ENCODE results near the gene TAX1BP3. TPM values are rescaled to one million over a fixed set of nuclear protein-coding genes. Genes with fewer than 3 reads are reported as not detected.

Gene TAX1BP3
- total and polyA plus RNA-seq, 2 donors, result 64.2 to 129 TPM

DNA sequence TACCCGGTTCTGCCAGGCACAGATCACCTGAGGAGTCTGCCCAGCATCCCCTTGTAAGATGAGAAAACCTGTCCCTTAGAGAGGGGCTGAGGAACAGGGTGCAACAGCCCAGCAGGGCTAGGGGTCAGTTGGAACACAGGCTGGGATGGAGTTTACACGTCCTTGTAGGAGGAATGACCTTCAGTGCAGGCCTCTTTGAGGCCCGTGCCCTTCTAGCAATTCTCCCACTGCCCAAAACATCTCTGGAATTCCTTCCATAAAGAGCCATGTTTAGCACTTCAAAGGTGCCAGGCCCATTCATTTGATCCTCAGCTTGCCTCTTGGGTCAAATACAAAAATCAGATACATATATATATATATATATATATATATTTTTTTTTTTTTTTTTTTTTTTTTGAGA lies 27.4 kb downstream of the TAX1BP3 start:
- Histone ChIP-seq H3K27ac (ENCODE audit: low read depth) (no peak overlapping the region), H3K36me3 (ENCODE audit: insufficient read depth) (no peaks in the 10 kb centered on the region), H3K4me1 (ENCODE audit: insufficient read depth) (no peaks in the 10 kb centered on the region), H3K4me3 (ENCODE audit: low read depth, low read length) (no peak overlapping the region)
- DNase-seq (ENCODE audit: extremely low spot score), result no peak
- 61% methylated on average over 3 of the region's 3 CpGs for WGBS

- DNase-seq (ENCODE audit: extremely low spot score), result no peak
- Histone ChIP-seq H3K36me3 (ENCODE audit: insufficient read depth) (no peaks in the 10 kb centered on the region), H3K4me1 (ENCODE audit: insufficient read depth) (no peaks in the 10 kb centered on the region), H3K4me3 (ENCODE audit: low read depth, low read length) (no peak overlapping the region), H3K27ac (ENCODE audit: low read depth) (no peak overlapping the region)
- WGBS, result 53% methylated on average over 7 of the region's 7 CpGs
Observed at GRCh38 chr17:3639981-3640596, 28.3 kb downstream of the TAX1BP3 start.

GRCh38 chr17:3636908-3637373 lies 31.4 kb downstream of the TAX1BP3 start:
- H3K27ac ChIP-seq (ENCODE audit: low read depth), result peak overlapping the region; percentile 99
- H3K4me1 ChIP-seq (ENCODE audit: insufficient read depth), result no peaks in the 10 kb centered on the region
- peak overlapping the region; percentile 71 for H3K4me3 ChIP-seq (ENCODE audit: low read depth, low read length)
- no peak for DNase-seq (ENCODE audit: extremely low spot score)
- WGBS, result 1% methylated on average over 31 of the region's 31 CpGs
- no peaks in the 10 kb centered on the region for H3K36me3 ChIP-seq (ENCODE audit: insufficient read depth)

DNA sequence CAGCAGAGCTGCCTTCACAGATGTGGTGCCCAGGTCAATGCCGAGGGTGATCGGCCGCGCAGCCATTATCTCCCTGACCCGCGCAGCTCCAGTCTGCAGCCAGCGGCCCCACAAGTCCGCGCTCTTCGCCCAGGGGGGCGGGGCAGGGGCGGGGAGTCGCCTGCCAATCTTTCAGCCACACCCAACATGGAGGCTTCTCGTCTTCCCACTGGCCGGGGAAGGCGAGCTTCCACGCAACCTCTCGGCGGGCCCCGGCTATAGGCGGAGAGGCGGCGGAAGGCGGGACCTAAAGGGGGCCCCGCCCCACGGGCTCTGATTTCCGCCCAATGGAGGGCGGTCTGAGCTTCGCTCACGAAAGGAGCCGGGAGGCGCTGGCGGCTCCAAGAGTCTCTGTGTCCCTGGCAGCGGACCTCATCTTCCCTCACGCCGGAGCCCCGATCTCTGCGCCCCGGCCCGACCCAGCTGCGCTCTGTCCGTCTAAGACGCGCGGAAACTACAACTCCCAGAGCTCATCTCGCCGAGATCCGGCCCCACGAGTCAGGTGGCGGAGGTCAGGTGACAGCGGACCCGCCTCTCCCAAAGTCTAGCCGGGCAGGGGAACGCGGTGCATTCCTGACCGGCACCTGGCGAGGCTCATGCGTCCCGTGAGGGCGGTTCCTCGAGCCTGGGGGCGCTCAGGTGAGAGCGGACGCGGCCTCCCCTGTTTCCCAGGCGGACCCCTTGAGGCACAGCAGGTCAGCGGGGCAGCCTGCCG lies 32.0 kb downstream of the TAX1BP3 start, which contains the start of the genes CTNS and SHPK:
TSS of gene CTNS (plus strand) at position 607 of the 754 bp plus-strand sequence. CDS start 3,447 bp downstream, outside the sequence.
TSS of gene SHPK (minus strand) at position 97 of the 754 bp plus-strand sequence. CDS start at position 66, 31 bp downstream.
- under 1% methylated on average over 68 of the region's 68 CpGs for WGBS
- H3K36me3 ChIP-seq (ENCODE audit: insufficient read depth), result no peaks in the 10 kb centered on the region
- peak within 1 kb of the TSS; percentile 71 for H3K4me3 ChIP-seq (ENCODE audit: low read depth, low read length)
- peak; percentile 90 for DNase-seq (ENCODE audit: extremely low spot score)
- H3K4me1 ChIP-seq (ENCODE audit: insufficient read depth), result no peaks in the 10 kb centered on the region
- H3K27ac ChIP-seq (ENCODE audit: low read depth), result peak within 1 kb of the TSS; percentile 99

DNA sequence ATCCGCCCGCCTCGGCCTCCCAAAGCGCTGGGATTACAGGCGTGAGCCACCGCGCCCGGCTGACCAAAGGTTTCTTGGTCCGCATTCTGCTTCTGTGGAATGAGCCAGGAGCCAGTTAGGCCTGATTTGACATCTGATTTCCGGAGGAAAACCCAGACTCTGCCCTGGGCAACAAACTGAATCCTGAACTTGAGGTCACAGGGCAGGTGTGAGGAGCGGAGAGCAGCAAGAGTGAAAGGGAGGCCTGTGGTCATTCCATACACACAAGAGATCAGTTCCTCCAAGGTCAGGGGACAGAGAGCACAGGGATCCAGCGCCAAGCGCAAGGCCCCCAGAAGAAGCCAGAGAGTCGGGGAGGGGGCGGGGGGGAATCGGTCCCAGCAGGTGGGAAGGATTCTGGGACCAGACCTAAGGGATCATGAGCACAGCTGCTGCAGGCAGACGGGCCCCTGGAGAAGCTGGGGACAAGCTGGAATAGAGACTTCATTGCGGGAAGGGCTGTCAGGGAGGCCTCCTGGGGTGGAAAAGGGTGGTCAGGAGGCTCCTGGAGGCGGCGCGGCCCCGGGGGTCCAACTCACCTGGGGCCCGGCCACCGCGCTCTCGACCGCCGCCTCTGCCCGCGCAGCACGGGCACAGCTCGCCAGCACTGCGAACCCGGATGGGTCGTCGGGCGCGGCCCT lies 32.8 kb downstream of the TAX1BP3 start:
- Histone ChIP-seq H3K27ac (ENCODE audit: low read depth) (peak overlapping the region; percentile 49), H3K36me3 (ENCODE audit: insufficient read depth) (no peaks in the 10 kb centered on the region), H3K4me1 (ENCODE audit: insufficient read depth) (no peaks in the 10 kb centered on the region), H3K4me3 (ENCODE audit: low read depth, low read length) (peak overlapping the region; percentile 71)
- WGBS, result 18% methylated on average over 37 of the region's 38 CpGs
- no peak for DNase-seq (ENCODE audit: extremely low spot score)

GRCh38 chr17:3632287-3632686 lies 36.1 kb downstream of the TAX1BP3 start:
- 97% methylated on average over 7 of the region's 7 CpGs for WGBS
- no peak overlapping the region for H3K27ac ChIP-seq (ENCODE audit: low read depth)
- no peak for DNase-seq (ENCODE audit: extremely low spot score)
- H3K4me1 ChIP-seq (ENCODE audit: insufficient read depth), result no peaks in the 10 kb centered on the region
- no peak overlapping the region for H3K4me3 ChIP-seq (ENCODE audit: low read depth, low read length)
- H3K36me3 ChIP-seq (ENCODE audit: insufficient read depth), result peaks cover 4% of the 10 kb centered on the region

GRCh38 chr17:3630781-3631180 lies 37.6 kb downstream of the TAX1BP3 start:
- Histone ChIP-seq H3K27ac (ENCODE audit: low read depth) (no peak overlapping the region), H3K4me3 (ENCODE audit: low read depth, low read length) (no peak overlapping the region), H3K36me3 (ENCODE audit: insufficient read depth) (peaks cover 4% of the 10 kb centered on the region), H3K4me1 (ENCODE audit: insufficient read depth) (no peaks in the 10 kb centered on the region)
- 90% methylated on average over 10 of the region's 10 CpGs for WGBS
- DNase-seq (ENCODE audit: extremely low spot score), result no peak

DNA sequence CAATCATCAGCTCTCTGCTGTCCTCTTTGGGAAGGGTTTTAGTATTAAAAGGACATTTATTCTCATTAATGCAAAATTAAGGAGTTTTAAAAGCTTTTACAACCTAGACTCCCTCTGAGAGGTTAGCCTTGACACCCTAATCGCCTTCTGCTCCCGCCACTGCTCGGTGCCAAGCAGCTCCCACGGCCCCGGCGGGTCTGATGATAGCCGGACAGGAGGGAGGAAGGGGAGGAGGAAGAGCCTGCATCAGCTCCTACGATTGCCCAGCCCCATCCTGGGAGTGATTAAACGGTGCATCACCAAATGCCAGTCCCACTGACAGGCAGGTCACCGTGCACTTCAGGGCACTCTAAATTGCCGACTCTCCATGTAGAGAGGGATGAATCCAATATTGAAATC lies 40.6 kb downstream of the TAX1BP3 start:
- no peak for DNase-seq (ENCODE audit: extremely low spot score)
- Histone ChIP-seq H3K36me3 (ENCODE audit: insufficient read depth) (peaks cover 6% of the 10 kb centered on the region), H3K27ac (ENCODE audit: low read depth) (no peak overlapping the region), H3K4me1 (ENCODE audit: insufficient read depth) (no peaks in the 10 kb centered on the region), H3K4me3 (ENCODE audit: low read depth, low read length) (no peak overlapping the region)
- WGBS, result 83% methylated on average over 11 of the region's 11 CpGs

- Histone ChIP-seq H3K36me3 (ENCODE audit: insufficient read depth) (peaks cover 6% of the 10 kb centered on the region), H3K4me1 (ENCODE audit: insufficient read depth) (no peaks in the 10 kb centered on the region), H3K4me3 (ENCODE audit: low read depth, low read length) (no peak overlapping the region), H3K27ac (ENCODE audit: low read depth) (no peak overlapping the region)
- no peak for DNase-seq (ENCODE audit: extremely low spot score)
- 82% methylated on average over 16 of the region's 16 CpGs for WGBS
Observed at GRCh38 chr17:3626831-3627768, 41.3 kb downstream of the TAX1BP3 start.

DNA sequence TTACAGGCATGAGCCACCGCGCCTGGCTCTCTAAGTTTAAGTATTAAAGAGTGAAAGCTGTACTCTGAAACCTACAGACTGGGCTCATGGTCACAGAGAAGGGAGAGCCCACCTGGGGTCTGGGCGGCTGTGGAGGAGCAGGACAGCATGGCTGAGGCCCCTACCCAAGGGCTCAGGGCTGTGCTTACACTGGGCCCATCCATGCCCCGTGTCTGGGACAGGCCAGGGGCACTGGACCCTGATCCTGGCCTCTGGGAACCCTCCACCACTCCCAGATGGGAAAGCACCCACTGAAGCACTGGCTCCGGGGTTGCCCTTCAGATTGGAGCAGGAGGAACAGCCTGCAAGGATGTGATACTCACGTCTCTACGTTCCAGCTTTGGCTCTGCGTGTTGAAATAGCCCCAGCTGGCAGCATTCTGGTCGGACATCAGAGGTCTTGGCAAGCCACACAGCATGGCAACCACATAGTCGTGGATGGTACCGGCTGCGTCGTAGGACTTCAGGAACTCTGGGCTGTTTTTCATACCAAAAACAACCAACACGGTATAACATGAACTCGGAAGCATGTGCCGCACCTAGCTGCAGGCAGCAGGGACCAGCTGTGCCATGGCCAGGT lies 45.3 kb downstream of the TAX1BP3 start:
- Histone ChIP-seq H3K27ac (ENCODE audit: low read depth) (no peak overlapping the region), H3K36me3 (ENCODE audit: insufficient read depth) (peaks cover 8% of the 10 kb centered on the region), H3K4me3 (ENCODE audit: low read depth, low read length) (no peak overlapping the region), H3K4me1 (ENCODE audit: insufficient read depth) (no peaks in the 10 kb centered on the region)
- no peak for DNase-seq (ENCODE audit: extremely low spot score)
- 96% methylated on average over 16 of the region's 16 CpGs for WGBS

GRCh38 chr17:3621146-3621720 lies 47.1 kb downstream of the TAX1BP3 start:
- Histone ChIP-seq H3K27ac (ENCODE audit: low read depth) (no peak overlapping the region), H3K4me3 (ENCODE audit: low read depth, low read length) (no peak overlapping the region), H3K36me3 (ENCODE audit: insufficient read depth) (peaks cover 6% of the 10 kb centered on the region), H3K4me1 (ENCODE audit: insufficient read depth) (no peaks in the 10 kb centered on the region)
- no peak for DNase-seq (ENCODE audit: extremely low spot score)
- 96% methylated on average over 8 of the region's 8 CpGs for WGBS

DNA sequence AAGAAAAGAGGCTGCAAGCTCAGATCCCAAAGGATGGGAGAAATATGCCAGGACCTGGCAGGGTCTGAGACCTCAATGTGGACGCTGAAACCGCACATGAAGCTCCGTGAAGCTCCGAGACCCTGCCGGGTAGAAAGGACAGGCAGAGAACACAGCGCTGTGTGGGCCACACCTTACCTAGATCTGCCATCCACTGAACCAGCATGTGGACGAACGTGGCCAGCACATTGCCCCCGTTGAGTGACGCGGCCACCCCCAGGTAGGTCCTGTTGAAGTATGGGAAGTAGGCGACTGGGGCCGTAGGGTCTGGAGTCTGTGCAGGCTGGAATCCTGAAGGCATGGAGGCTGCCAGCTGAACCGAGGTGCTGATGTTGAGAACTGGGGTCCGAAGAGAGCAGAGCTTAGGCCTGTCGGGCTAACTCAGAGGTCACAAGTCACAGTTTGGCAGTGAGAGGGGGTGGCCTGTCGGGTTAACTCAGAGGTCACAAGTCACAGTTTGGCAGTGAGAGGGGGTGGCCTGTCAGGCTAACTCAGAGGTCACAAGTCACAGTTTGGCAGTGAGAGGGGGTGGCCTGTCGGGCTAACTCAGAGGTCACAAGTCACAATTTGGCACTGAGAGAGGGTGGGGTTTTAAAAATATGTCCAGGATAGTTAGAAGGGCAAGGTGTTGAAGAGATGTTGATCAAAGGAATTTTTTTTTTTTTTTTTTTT lies 53.1 kb downstream of the TAX1BP3 start:
- DNase-seq (ENCODE audit: extremely low spot score), result no peak
- WGBS, result 95% methylated on average over 18 of the region's 18 CpGs
- Histone ChIP-seq H3K27ac (ENCODE audit: low read depth) (no peak overlapping the region), H3K4me1 (ENCODE audit: insufficient read depth) (no peaks in the 10 kb centered on the region), H3K4me3 (ENCODE audit: low read depth, low read length) (no peak overlapping the region), H3K36me3 (ENCODE audit: insufficient read depth) (peaks cover 5% of the 10 kb centered on the region)

Measured in urinary bladder (tissue), 4 donors.